ENCODE measurements around the gene CMBL. TPM values are rescaled to one million over a fixed set of nuclear protein-coding genes. Genes with fewer than 3 reads are reported as not detected.

The CMBL gene
- total RNA-seq, 1 donor from 2014 or later = 32.9 TPM

DNA sequence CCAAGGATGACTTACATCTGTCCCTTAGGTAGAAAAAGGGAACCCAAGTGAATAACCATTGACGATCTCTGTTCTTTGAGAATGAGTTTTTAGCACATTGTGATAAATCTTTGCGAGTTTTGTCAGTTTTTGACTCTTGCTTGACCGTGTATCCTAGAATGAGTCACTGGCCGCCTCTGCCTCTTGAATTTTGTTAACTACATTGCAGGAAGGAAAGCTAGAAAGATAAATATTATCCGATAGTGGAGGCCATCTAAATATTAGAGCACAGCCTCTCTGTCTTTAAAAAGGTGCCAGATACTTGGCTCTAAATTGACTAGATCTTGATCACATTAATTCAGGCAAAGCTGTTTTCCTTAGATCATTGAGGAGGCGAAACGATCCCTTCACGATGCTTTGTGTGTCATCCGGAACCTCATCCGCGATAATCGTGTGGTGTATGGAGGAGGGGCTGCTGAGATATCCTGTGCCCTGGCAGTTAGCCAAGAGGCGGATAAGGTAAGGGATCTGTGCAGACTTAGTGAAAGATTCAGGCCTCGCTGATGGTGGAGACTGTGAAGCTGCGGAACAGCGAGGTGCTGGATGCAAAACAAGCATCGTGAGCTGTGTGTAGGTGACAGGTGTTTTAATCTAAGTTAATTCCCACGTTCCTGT lies 45.5 kb downstream of the CMBL start:
- Mint-ChIP-seq H3K9me3 (no peaks in the 10 kb centered on the region), H3K4me3 (no peak overlapping the region), H3K27me3 (no peaks in the 10 kb centered on the region), H3K4me1 (ENCODE audit: unreplicated experiment) (no peaks in the 10 kb centered on the region), H3K27ac (no peak overlapping the region), H3K36me3 (peaks cover 50% of the 10 kb centered on the region)
- TF ChIP-seq, protein P1, sequence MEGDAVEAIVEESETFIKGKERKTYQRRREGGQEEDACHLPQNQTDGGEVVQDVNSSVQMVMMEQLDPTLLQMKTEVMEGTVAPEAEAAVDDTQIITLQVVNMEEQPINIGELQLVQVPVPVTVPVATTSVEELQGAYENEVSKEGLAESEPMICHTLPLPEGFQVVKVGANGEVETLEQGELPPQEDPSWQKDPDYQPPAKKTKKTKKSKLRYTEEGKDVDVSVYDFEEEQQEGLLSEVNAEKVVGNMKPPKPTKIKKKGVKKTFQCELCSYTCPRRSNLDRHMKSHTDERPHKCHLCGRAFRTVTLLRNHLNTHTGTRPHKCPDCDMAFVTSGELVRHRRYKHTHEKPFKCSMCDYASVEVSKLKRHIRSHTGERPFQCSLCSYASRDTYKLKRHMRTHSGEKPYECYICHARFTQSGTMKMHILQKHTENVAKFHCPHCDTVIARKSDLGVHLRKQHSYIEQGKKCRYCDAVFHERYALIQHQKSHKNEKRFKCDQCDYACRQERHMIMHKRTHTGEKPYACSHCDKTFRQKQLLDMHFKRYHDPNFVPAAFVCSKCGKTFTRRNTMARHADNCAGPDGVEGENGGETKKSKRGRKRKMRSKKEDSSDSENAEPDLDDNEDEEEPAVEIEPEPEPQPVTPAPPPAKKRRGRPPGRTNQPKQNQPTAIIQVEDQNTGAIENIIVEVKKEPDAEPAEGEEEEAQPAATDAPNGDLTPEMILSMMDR (conservative IDR thresholded peaks at IDR 0.05) = no peak
- DNase-seq (ENCODE audit: extremely low spot score, unreplicated experiment) = no peak

DNA sequence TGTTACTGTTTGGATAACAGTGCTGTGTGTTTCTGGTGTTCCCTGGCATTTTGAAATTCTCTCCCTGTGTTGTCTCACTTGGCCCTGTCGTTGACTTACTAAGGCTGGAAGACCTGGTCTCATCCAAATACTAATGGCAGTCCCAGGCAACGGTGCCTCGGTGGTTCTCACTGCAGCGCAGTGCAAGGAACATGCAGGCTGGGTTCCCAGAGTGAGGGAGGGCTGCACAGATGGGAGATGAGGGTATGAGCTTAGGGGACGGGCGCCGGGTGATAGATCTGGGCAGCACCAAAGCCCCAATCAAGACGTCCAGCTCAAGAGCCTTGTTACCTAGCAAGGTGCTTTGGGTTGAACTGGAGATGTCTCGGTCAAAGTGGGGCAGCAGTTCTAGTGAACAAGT lies 46.6 kb downstream of the CMBL start:
- H3K27me3 Mint-ChIP-seq = no peaks in the 10 kb centered on the region
- peaks cover 47% of the 10 kb centered on the region for H3K36me3 Mint-ChIP-seq
- no peak overlapping the region for H3K27ac Mint-ChIP-seq
- no peak for DNase-seq (ENCODE audit: extremely low spot score, unreplicated experiment)
- H3K4me3 Mint-ChIP-seq = no peak overlapping the region
- H3K4me1 Mint-ChIP-seq (ENCODE audit: unreplicated experiment) = no peaks in the 10 kb centered on the region
- TF ChIP-seq, protein P1 (conservative IDR thresholded peaks at IDR 0.05) = no peak
- no peaks in the 10 kb centered on the region for H3K9me3 Mint-ChIP-seq

DNA sequence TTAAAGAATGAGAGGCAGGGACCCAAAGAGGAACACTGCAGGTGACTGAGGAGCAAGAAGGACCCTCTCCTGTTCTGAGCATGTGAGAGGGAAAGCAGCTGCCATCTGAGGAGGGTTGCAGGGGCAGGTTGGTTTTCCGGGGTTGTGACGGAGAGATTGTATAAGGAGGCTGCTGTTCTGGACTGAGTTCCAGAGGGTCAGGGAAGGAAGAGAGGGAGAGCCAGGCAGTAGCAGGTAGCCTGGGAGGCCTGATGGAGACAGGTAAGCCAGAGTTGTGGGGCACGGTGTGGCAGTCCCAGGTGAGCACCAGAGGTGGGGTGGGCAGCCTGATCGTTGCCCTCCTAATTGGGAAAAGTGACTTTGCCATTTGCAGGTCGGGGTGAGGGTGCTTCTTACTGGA lies 47.8 kb downstream of the CMBL start:
- DNase-seq (ENCODE audit: extremely low spot score, unreplicated experiment) = no peak
- no peak overlapping the region for H3K27ac Mint-ChIP-seq
- H3K4me3 Mint-ChIP-seq = no peak overlapping the region
- no peaks in the 10 kb centered on the region for H3K27me3 Mint-ChIP-seq
- H3K4me1 Mint-ChIP-seq (ENCODE audit: unreplicated experiment) = no peaks in the 10 kb centered on the region
- TF ChIP-seq, protein P1 (conservative IDR thresholded peaks at IDR 0.05) = no peak
- peaks cover 52% of the 10 kb centered on the region for H3K36me3 Mint-ChIP-seq
- no peaks in the 10 kb centered on the region for H3K9me3 Mint-ChIP-seq

DNA sequence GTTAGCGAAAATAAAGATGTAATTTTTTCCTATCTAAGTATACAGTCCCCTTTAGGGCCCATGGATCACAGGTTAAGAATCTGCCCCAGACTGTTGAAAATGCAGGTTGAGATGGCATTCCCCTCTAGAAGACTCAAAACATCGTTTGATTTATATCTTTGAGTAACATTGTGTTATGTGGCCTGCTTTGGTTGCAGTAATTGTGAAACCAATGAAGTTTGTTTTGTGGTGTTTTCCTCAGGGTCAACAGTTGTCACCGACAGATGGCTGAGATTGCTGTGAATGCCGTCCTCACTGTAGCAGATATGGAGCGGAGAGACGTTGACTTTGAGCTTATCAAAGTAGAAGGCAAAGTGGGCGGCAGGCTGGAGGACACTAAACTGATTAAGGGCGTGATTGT lies 49.8 kb downstream of the CMBL start:
- peaks cover 5% of the 10 kb centered on the region for H3K4me1 Mint-ChIP-seq (ENCODE audit: unreplicated experiment)
- no peak overlapping the region for H3K27ac Mint-ChIP-seq
- TF ChIP-seq, protein P1 (conservative IDR thresholded peaks at IDR 0.05) = no peak
- no peak overlapping the region for H3K4me3 Mint-ChIP-seq
- no peak for DNase-seq (ENCODE audit: extremely low spot score, unreplicated experiment)
- H3K9me3 Mint-ChIP-seq = no peaks in the 10 kb centered on the region
- no peaks in the 10 kb centered on the region for H3K27me3 Mint-ChIP-seq
- H3K36me3 Mint-ChIP-seq = peaks cover 52% of the 10 kb centered on the region

DNA sequence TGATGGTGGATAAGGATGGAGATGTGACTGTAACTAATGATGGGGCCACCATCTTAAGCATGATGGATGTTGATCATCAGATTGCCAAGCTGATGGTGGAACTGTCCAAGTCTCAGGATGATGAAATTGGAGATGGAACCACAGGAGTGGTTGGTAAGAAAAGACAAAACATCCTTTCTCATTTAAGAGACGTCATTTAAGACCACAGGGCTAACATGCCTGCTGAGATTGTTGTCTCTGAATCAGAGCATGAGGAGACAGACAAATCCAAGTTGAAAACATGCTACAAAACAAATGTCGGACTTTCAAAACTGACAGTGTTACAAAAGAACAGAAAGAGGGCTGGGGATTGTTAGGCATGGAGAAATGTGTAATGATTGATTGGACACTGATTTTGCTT lies 53.0 kb downstream of the CMBL start:
- H3K27ac Mint-ChIP-seq = no peak overlapping the region
- DNase-seq (ENCODE audit: extremely low spot score, unreplicated experiment) = peak; percentile 1
- peaks cover 19% of the 10 kb centered on the region for H3K4me1 Mint-ChIP-seq (ENCODE audit: unreplicated experiment)
- H3K4me3 Mint-ChIP-seq = no peak overlapping the region
- peaks cover 4% of the 10 kb centered on the region for H3K27me3 Mint-ChIP-seq
- peaks cover 39% of the 10 kb centered on the region for H3K36me3 Mint-ChIP-seq
- no peaks in the 10 kb centered on the region for H3K9me3 Mint-ChIP-seq
- TF ChIP-seq, protein P1 (conservative IDR thresholded peaks at IDR 0.05) = no peak
